Gastrocnemius medialis (tissue), 4 donors: Measurements from ENCODE around the gene DOC2A.

ENCODE experiments used
- CTCF ChIP-seq, 5 experiments: fragments of 450-650 bp in 3 of 5; fragments of 200-600 bp in 2 of 5; sonication (generic) in 2 of 5; IDR thresholded peaks in 4 of 5; conservative IDR thresholded peaks in 1 of 5; 1 replicate in 4 of 5; 2 replicates in 1 of 5; pipeline ENCODE4 v1.5.1; 2016 to 2019; ENCODE audit warnings: antibody characterized with exemption in 5 of 5, mild to moderate bottlenecking in 3 of 5, moderate library complexity in 3 of 5
- POLR2A ChIP-seq, 2 donors: fragments of 450-650 bp; IDR thresholded peaks; one replicate each; pipeline ENCODE4 v1.6.1; 2017; ENCODE audit warnings: antibody characterized with exemption in 2 of 2, mild to moderate bottlenecking in 2 of 2, moderate library complexity in 2 of 2

- TF ChIP-seq CTCF (IDR thresholded peaks at IDR 0.05 in 4 of 5, conservative IDR thresholded peaks at IDR 0.05 in 1 of 5) (no peak), POLR2A (IDR thresholded peaks at IDR 0.05) (no peak)
These were observed 4.7 kb downstream of the DOC2A start for GRCh38 chr16:30006095-30006473.
